Right lobe of liver (tissue), 6 donors: ENCODE data around the gene EXT2. TPM values are rescaled to one million over a fixed set of nuclear protein-coding genes. Genes with fewer than 3 reads are reported as not detected.

ENCODE experiments used
- ATAC-seq, 4 donors: fragments of 200-7000 bp; cut with Tn5 transposase; one replicate each; pipeline ENCODE4 v1.9.1; 2020; ENCODE audit warnings: mild to moderate bottlenecking in 4 of 4, moderate library complexity in 4 of 4
- DNase-seq, 3 donors: peaks; one replicate each; pipeline ENCODE4 v3.0.0-alpha.2; 2020
- H3K27ac ChIP-seq, 3 donors: fragments of 200-600 bp; one replicate each; pipeline ENCODE4 v1.8.0; 2022
- H3K27me3 ChIP-seq, 2 donors: fragments of 200-600 bp; one replicate each; pipeline ENCODE4 v1.8.0; 2022
- H3K36me3 ChIP-seq, 4 donors: fragments of 200-600 bp; sonication (generic) in 1 of 4; one replicate each; pipeline versions ENCODE4 v1.5.1 to v1.8.0; 2017 to 2022; ENCODE audit warnings: control low read depth in 1 of 4
- H3K4me1 ChIP-seq, 4 donors: fragments of 200-600 bp; sonication (generic) in 1 of 4; one replicate each; pipeline versions ENCODE4 v1.5.1 to v1.8.0; 2017 to 2022; ENCODE audit warnings: control low read depth in 1 of 4
- H3K4me3 ChIP-seq, 3 donors: fragments of 200-600 bp; one replicate each; pipeline ENCODE4 v1.8.0; 2022
- H3K9me3 ChIP-seq, 4 donors: fragments of 200-600 bp; sonication (generic) in 1 of 4; one replicate each; pipeline versions ENCODE4 v1.5.1 to v1.8.0; 2017 to 2022; ENCODE audit warnings: control low read depth in 1 of 4
- CTCF ChIP-seq, 4 donors: fragments of 200-600 bp in 3 of 4; fragments of 450-650 bp in 1 of 4; IDR thresholded peaks; one replicate each; pipeline versions ENCODE4 v1.5.1 to v1.8.0; 2016 to 2022; ENCODE audit warnings: antibody characterized with exemption in 4 of 4, mild to moderate bottlenecking in 2 of 4
- POLR2A ChIP-seq: fragments of 450-650 bp; IDR thresholded peaks from one replicate; pipeline ENCODE4 v1.6.1; 2017; ENCODE audit warnings: antibody characterized with exemption, mild to moderate bottlenecking
- WGBS: methylation state at CpG from one replicate; pipeline ENCODE4 v1.1.6; 2018; ENCODE audit warnings: low coverage, low lambda C conversion rate; ENCODE audit not compliant: insufficient coverage; ENCODE audit errors: missing lambda C conversion rate; 5-methylcytosine and 5-hydroxymethylcytosine counted together
- intact Hi-C, 2 donors: fragments of 100-400 bp; cut with DNase I; formaldehyde crosslinking; loops; one replicate each; pipeline versions ENCODE4 v1.11.2 to v1.14.1; 2022
- total RNA-seq, 6 experiments: library from RNA; depleted of rRNA in 2 of 6; stranded (reverse); fragments of >200 nt in 2 of 6; fragmentation: NEBNext Ultra II Directional in 3 of 6; extraction: Animal tissue kit (Norgen Biotek cat#: 25700) in 3 of 6; gene quantifications; one replicate each; pipeline versions ENCODE4 v1.1.0 to v1.2.4, GENCODE V29; 2016 to 2023
- donor health status: DM: no; HTN: yes; CAD: no.
- donor health status: DM: no; HTN: no; CAD: no.
- donor health status: DM: no; HTN: no; CAD: no.
- donor health status: DM: no; HTN: yes; CAD: no.
- donor health status: DM: no; HTN: yes; CAD: no.

The EXT2 gene
- total RNA-seq, 6 experiments from 2014 or later = 21.9 to 31.3 (median 26.9) TPM

GRCh38 chr11:44241851-44242250, 146.4 kb downstream of the EXT2 start:
- WGBS = 98% methylated on average over 5 of the region's 6 CpGs
- Histone ChIP-seq H3K36me3 (peaks cover 0 to 4% (median 1%) of the 10 kb centered on the region in 4 donors), H3K27ac (no peak overlapping the region), H3K27me3 (no peaks in the 10 kb centered on the region), H3K9me3 (no peaks in the 10 kb centered on the region), H3K4me1 (no peaks in the 10 kb centered on the region), H3K4me3 (no peak overlapping the region)
- no peak for ATAC-seq
- no peak for DNase-seq
- TF ChIP-seq POLR2A (no peak), CTCF (IDR thresholded peaks at IDR 0.05) (no peak)
- intact Hi-C loops = no loop called here

- Histone ChIP-seq H3K4me3 (no peak overlapping the region), H3K9me3 (no peaks in the 10 kb centered on the region), H3K27me3 (no peaks in the 10 kb centered on the region), H3K27ac (no peak overlapping the region), H3K4me1 (no peaks in the 10 kb centered on the region), H3K36me3 (peaks cover 0 to 4% (median 1%) of the 10 kb centered on the region in 4 donors)
- TF ChIP-seq CTCF (IDR thresholded peaks at IDR 0.05) = no peak
- no peak for TF ChIP-seq POLR2A
- intact Hi-C loops = no loop called here
- ATAC-seq = no peak
- no peak for DNase-seq
- 77% methylated on average over 4 of the region's 5 CpGs for WGBS
These were observed 147.6 kb downstream of the EXT2 start for GRCh38 chr11:44243086-44243485.

GRCh38 chr11:44243595-44244343, 148.3 kb downstream of the EXT2 start:
- no peak for DNase-seq
- 47% methylated on average over 6 of the region's 6 CpGs for WGBS
- TF ChIP-seq POLR2A (no peak), CTCF (IDR thresholded peaks at IDR 0.05) (no peak)
- H3K9me3 ChIP-seq = no peaks in the 10 kb centered on the region
- H3K4me3 ChIP-seq = no peak overlapping the region
- peak in 2 of 4 donors; percentile 44 to 75 for ATAC-seq
- intact Hi-C loops = no loop called here
- no peaks in the 10 kb centered on the region for H3K4me1 ChIP-seq
- no peak overlapping the region for H3K27ac ChIP-seq
- H3K27me3 ChIP-seq = no peaks in the 10 kb centered on the region
- H3K36me3 ChIP-seq = peaks cover 0 to 4% (median 1%) of the 10 kb centered on the region in 4 donors

GRCh38 chr11:44244639-44245310, 149.3 kb downstream of the EXT2 start:
- peaks cover 0 to 4% (median 1%) of the 10 kb centered on the region in 4 donors for H3K36me3 ChIP-seq
- H3K4me1 ChIP-seq = no peaks in the 10 kb centered on the region
- no peak overlapping the region for H3K27ac ChIP-seq
- no peaks in the 10 kb centered on the region for H3K27me3 ChIP-seq
- H3K4me3 ChIP-seq = no peak overlapping the region
- no peak for TF ChIP-seq POLR2A
- no peak for TF ChIP-seq CTCF (IDR thresholded peaks at IDR 0.05)
- DNase-seq (no peak), ATAC-seq (no peak)
- H3K9me3 ChIP-seq = no peaks in the 10 kb centered on the region
- 96% methylated on average over 7 of the region's 8 CpGs for WGBS
- intact Hi-C loops = no loop called here
